GM21526 (cell line): ENCODE results near the gene DMXL2.
"Not testable (repeated sequence)": the region's sequence is repeated elsewhere in the genome, so short reads cannot be mapped to it uniquely, and the experiment has no call there.

ENCODE experiments used
- ATAC-seq: cut with Tn5 transposase; IDR thresholded peaks from one replicate; pipeline ENCODE4 v1.9.1; 2021; ENCODE audit warnings: moderate library complexity; ENCODE audit not compliant: unreplicated experiment, low FRiP score

DMXL2 gene

DNA sequence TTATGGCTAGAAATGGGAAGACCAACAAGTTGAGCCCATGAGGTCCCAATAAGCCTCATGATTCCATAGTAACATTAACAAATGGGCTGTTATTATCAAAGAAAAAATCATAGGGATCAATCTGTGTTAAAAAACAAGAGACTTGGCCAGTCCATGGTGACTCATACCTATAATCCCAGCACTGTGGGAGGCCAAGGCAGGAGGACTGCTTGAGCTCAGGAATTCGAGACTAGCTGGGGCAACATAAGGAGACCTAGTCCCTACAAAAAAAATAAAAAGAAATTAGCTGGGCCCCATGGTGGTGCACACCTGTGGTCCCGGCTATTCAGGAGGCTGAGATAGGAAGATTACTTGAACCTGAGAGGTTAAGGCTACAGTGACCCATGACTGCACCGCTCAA, 124.8 kb downstream of the DMXL2 start:
- no peak for ATAC-seq

DNA sequence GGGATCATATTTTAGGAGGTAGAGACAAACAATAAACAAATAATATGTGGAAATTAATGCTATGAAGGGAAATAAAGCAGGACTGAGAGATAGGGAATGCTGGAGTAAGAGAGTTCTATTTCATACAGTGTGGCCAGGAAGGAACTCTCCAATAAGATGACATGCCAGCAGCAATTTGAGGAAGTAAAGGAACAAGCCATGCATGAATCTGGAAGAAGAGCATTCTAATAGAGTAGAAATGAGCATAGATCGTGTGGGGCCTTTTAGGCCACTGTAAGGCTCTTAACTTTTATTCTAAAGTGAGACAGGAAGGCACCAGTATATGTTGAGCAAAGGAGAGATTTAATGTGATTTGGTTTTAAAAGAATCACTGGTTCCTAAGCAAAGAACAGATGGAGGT, 126.3 kb downstream of the DMXL2 start:
- no peak for ATAC-seq

DNA sequence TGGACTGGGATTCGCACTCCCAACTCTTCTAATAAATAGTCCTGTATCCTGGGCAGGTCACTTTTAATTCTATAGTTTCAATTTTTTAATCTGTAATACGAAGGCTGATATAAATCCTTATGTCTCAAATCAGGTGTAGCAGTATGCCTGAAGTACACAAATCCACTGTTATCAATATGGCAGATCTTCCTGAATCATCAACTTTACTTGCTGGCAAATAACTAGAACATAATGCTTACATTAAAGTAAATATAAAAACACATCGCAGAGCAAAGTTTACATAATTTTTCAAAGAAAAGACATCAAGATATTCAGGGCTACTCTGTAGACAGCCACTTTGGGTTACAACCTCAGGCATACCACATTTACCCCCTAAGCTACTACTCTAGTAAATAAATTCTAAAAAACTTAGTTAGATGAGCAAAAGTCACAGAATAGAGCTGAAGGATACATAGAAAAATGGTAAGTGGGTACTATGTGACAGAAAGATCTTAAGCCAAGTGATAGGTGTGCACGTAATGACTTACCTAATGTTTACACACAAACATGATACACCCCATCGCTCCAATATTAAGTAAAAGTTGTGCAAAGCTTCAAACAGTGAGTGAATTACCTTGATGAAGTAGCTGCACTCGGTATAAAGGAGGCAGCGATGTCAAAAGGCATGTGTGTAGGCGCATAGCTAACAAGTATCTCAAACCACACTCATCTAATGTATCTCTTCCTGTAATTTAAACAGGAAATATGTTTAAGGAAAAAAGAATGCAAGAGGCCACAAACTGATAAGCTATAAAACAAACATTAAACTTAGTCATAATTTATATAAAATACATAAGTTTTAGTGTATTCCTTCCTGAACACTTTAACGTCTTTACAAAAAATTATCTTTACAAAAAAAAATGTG, 127.9 kb downstream of the DMXL2 start:
- ATAC-seq: no peak

DNA sequence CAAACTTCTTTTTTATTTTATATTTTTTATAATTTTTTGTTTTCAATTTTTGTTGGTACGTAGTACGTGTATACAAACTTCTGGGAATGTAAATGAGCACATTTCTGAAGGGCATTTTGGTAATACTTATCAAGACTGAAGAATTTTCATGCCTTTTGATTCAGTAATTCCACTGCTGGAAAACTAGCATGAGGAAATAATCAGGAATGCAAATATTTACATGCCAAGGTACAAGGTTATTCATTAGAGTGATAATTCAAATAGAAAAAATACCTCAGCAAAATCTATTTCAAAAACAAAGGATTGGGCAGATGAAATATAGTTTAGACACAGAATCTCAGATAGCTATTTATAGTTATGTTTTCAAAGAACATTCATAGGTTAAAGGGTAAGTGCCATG, 128.7 kb downstream of the DMXL2 start:
- no peak for ATAC-seq

DNA sequence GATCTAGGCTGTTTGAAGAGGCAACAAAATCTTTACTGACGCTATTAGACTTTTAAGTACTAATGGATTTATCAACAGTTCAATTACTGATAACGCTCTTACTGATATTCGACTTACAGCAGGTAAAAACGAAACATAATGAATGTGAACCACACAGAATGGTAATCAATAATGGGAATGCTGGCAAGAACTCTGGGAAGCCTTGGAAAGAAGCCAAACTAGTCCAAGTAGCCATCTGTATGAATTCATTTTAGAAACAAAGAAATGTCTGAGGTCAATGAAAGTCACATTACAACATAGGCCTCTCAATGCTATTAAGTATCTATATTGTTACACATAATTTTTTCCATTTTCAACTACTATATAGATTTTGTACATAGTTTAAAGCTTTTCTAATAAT, 130.0 kb downstream of the DMXL2 start:
- no peak for ATAC-seq

DNA sequence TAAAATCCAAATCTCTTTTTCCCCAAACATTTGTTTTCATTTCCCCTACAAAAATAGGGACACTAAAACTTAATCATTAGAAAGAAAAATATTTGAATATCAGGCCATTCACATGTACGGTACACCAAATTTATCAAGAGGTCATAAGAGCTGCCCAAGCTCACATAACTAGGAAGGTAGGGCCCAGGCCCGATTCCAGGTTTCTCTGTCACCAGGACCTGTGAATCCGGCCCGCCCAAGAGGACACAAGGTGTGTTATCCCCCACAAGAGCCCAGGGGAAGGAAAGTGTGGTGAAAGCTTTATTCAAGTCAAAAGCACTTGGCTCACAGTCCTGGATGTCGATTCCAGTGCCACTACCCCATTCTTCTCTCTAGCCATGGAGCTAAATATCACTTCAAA, 130.6 kb downstream of the DMXL2 start:
- ATAC-seq: no peak

DNA sequence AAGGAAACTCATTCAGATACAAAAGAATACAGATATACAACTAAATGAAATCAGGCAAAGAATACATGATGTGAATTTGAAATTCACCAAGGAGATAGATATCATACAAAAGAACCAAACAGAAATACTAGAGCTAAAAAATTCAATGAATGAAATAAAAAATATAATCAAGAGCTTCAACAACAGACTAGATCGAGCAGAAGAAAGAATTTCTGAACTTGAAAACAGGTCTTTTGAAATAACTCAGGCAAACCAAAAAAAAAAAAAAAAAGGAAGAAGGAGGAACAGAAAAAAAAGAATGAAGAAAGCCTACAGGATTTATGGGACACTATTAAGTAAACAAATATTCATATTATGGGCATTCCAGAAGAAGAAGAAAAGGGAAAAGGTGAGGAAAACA, 137.8 kb downstream of the DMXL2 start:
- ATAC-seq: no peak

DNA sequence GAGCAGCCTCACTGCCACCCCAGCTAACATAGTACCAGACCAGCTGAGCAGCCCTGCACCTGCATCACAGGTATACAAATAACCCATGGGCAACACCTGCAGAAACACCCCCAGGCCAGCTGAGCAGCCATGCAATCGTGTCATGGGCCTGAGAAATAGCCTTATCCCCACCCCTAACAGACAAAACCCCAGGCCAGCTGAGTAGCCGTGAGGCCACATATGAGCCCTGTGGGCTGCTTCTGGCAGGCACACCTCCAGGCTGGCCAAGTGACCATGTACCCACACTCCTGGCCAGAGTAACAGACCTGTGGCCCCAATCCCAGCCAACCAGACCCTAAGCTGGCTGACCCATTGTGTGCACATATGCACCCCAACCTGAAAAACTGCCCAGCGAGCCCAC, 138.6 kb downstream of the DMXL2 start:
- ATAC-seq: no peak

DNA sequence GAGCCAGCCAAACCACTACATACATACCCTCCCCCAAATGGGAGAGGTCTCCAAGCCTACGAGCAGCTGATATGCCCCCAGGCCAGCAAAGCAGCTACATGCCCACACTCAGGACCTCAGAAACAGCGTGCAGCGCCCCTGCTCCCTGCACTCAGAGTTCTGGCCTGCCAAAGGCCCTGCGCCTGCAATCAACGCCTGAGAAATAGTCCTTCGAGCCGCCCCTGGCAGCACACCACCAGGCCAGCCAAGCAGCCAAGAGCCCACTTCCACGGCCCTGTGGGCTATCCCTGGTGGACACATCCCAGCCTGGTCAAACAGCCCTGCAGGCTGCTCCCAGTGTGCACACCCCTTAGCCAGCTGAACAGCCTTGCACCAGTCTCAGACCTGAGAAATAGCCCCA, 139.1 kb downstream of the DMXL2 start:
- no peak for ATAC-seq

DNA sequence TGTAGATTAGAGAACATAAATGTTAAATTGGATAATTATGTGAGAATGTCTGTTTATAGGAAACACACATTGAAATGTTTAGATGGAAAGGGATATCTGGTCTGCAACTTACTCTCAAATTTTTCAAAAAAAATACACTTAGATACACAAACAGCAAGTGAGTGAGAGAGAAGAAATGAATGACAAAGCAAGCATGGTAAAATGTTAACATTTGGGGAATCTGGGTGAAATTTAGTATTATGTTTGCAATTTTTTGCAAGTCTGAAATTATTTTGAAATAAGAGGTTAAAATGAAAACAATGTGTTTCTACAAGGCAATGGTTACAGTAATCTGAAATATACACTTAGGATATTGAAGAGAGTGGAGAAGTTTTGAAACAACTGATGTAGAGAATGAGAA, 146.8 kb downstream of the DMXL2 start:
- ATAC-seq: no peak

DNA sequence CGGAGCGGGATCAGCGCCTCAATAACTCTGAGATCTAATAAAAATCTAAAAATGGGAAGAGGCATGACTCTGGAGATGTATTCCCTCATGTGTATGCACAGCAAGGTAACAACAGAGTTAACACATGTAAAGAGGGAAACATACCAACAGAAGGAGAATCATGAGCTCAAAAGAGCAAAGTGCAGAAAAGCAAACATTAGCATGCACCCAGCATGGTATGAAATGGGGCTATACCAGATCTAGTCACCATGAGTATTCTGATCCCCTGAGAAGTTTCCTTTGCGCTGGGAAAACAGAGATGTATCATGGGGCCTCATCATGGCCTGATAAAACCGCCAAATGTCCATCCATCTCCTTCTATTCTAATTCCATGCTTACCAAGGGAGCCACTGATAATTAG, 152.1 kb downstream of the DMXL2 start:
- no peak for ATAC-seq

DNA sequence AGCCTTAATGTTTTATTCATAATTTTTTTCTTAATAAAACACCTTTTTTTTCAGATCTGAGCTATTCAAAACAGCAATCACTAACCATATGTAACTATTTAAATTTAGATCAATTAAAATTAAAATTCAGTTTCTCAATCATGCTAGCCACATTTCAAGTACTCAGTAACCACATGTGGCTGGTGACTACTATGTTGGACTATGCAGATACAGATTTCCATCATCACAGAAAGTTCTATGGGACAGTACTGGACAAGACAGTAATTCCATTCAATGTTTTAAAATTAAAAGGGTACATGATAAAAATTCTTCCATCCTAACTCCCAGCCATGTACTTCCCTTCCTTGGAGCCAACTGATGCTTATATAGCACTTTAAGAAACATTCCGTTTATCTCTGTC, 161.8 kb downstream of the DMXL2 start:
- no peak for ATAC-seq

DNA sequence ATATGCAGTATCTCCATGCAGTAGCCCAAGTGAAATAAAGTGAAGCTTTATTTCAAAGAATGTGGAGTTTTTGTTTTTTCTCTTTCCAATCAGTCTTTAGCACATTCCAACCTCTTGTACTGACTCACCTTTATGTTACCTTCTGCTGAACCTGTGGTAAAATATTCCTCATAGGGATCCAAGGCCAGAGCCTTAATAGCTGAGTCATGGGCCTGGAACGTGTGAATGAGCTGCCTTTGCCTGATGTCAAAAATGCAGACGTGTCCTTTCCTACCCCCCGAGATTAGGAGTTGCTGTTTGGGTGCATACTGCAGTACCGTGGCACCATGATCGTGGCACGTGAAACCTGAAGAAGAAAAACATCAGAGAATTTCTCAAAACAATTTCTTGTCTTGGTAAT, 172.6 kb downstream of the DMXL2 start:
- ATAC-seq: no peak

DNA sequence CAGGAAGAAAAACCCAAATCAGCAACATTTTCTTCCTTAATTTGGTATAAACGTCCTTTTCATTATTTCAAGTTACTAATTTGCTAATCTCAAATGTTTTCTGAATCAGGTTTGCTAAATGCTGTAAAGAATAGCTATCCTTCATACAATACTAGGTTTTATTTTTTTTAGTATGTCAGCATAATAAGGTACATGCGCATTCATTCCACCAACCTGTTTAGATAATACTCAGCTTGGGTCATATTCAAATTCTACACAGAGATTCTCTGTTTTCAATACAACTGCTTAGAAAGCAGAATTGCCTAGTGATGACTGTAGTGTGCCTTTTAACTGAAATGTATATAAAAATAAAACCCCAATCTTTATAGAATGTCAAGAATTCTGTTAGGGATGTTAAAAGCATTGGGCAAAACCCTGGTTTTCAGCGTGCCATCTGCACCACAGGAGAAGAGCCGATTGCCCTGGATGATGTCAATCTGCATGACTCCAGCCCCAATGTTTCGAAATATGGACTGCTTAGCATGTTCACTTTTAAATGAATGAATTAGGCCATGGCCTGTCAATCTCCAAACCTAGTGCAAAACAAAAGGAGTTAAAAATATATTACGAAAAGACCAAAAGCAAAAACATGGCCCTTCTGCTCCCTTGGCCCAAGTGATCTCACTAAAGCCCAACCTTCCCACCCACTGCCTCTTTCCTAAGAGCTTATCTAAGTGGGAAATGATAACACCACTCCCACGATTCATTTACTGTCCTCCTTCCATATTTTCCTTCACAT, 173.8 kb downstream of the DMXL2 start:
- ATAC-seq: no peak

DNA sequence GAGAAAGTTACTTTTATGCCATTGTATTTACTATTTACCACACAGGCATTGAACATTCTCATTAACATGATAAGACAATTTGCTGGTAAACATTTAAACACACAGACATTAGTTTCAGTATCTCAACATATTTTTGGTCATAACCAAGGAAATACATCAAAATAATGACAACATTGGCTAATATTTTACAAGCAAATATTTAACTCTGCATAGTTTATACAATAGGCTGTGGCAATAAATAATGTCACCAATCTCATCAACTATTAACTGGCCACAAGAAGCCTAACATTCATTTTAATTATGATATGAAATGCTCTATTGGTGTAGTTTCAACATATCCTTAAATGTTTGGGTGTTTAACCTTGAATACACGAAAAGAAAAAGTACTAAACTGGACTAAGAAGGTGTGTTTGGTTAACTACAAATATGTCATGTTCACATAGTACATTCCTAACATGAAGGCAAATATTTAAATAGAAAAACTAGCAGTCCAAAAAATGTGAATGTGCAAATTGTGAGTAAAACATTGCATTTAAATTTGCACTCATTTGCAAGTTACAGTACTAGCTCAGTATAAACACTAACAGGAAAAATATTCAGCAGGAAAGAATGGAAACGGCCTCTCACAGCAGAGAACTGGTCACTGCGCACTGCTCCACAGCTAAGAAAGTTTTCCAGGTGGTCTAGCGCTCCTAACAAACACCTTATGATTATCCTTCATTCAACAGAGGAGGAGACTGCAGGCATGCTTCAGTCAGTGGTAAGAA, 174.5 kb downstream of the DMXL2 start:
- ATAC-seq: no peak

DNA sequence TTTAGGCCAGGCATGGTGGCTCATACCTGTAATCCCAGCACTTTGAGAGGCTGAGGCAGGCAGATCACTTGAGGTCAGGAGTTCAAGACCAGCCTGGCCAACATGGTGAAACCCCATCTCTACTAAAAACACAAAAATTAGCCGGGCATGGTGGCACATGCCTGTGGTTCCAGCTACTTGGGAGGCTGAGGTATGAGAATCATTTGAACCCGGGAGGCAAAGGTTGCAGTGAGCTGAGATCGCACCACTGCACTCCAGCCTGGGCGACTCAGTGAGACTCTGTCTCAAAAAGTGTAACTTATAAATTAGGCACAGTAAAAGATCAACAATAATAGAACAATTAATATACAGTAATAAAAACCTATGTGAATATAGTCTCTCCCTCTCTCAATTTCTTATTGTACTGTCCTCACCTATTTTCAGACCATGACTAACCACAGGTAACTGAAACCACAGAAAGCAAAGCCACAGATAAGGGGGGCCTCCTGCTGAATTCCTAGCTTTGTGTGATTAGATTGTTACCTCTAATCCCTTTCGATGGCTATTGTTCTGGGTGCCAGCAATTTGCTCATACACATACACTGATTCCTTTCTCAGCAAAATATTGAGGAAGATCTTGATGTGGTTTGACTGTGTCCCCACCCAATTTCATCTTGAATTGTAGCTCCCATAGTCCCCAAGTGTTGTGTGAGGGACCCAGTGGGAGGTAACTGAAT, 176.4 kb downstream of the DMXL2 start:
- ATAC-seq: not testable (repeated sequence)

DNA sequence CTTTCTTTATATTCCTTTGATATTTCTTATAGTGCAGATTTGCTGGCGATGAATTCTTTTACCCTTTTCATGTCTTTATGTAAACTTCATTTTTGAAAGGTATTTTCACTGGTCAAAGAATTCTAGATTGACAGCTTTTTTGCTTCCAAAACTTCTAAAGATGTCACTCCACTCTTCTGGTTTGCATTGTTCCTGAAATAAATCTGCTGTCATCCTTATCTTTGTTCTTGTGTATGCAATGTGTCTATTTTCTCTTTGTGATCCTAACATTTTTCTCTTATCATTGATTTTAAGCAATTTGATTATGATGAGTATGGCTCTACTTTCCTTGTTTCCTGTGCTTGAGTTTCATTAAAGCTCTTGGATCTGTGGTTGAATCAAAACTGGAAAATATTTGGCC, 177.8 kb downstream of the DMXL2 start:
- ATAC-seq: no peak

DNA sequence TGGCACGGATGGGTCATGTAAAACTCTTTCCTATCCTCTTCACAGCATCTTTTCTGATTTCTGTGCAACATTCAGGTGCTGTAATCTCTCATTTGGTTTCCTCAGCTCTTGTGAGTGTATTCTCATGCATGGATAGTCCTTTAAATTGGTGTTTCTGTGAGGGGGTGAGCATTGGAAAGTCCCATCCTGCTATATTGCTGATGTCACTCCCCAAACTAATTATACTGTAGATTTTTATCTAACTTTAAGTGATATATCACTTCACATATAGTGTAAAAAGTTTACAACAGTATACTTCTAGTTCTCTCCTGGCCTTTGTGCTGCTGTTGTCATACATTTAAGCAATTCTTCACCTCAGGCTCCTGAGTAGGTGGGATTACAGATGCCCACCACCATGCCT, 178.5 kb downstream of the DMXL2 start:
- ATAC-seq: no peak

DNA sequence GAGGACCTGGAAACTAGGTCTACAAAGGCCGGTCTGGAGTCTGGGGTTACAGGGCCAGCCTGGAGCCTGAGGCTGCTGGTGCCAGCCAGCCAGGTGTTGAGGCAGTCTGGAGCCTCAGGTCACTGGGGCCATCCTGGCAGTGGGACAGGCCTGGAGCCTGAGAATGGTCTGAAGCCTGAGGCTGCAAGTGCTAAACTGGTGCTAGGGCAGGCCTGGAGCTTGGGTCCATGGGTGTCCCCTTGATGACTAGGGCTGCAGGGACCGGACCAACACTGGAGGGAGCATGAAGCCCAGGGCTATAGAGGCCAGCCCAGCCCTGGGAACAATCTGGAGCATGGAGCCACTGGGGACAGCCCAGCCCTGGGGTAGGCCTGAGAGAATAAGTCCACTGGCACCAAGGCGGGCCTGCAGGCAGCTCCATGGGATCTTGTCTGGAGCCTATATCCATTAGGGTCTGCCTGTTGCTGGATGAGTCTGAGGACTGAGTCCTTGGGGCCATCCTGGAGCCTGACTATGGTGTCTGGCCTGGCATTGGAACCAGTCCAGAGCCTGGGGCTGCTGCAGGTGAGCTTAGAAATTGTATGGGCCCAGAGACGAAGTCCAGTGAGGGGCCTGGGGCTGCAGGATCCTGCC, 179.2 kb downstream of the DMXL2 start:
- no peak for ATAC-seq

DNA sequence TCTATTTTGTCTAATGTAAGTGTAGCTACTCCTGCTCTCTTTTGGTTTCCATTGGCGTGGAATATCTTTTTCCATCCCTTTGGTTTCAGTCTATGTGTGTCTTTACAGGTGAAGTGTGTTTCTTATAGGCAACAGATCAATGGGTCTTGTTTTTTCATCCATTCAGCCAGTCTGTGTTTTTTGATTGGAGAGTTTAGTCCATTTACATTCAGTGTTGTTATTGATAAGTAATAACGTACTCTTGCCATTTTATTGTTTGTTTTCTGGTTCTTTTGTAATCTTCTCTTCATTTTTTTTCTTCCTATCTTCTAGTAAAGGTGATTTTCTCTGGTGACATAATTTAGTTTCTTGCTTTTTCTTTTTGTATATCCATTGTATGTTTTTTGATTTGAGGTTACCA, 184.0 kb downstream of the DMXL2 start:
- ATAC-seq: no peak
